ENCODE data around the gene SHROOM3.

SHROOM3 gene

DNA sequence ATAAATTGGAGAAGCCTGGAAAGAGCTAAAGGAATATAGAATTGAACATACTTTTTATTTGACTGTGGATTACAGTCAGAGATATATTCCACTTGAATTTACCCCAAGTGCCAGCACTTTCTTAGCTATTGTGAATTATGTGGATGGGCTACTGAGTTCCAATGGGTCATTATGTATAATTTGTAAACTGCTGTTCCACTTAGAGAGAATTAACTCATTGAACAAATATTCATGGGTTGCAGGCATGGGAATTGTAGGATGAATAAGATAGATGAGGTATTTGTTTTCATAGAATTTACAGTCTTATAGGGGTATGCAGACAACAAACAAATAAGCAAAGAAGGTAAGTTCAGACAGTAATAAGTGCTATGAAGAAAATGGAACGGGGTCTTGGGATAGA lies 195.7 kb downstream of the SHROOM3 start:
- no peak for DNase-seq

DNA sequence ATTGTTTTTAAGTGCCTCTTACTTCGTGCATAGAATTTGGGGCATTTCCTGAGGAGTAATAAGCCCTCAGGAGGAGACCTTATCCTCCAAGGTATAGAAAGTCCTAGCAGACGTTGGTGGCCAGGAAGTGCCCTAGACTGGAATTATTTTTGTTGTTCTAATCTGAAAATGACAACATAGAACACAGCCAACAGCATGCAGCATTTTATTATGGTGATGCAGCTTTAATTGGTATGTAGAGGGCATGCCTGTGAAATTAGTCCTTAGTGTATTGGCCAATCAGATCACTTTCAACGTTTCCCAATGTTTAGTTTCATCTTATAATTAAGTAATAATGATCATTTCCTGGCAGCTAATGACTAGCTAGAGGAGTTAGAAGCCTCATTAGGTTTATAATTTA lies 199.2 kb downstream of the SHROOM3 start:
- no peak for DNase-seq

DNA sequence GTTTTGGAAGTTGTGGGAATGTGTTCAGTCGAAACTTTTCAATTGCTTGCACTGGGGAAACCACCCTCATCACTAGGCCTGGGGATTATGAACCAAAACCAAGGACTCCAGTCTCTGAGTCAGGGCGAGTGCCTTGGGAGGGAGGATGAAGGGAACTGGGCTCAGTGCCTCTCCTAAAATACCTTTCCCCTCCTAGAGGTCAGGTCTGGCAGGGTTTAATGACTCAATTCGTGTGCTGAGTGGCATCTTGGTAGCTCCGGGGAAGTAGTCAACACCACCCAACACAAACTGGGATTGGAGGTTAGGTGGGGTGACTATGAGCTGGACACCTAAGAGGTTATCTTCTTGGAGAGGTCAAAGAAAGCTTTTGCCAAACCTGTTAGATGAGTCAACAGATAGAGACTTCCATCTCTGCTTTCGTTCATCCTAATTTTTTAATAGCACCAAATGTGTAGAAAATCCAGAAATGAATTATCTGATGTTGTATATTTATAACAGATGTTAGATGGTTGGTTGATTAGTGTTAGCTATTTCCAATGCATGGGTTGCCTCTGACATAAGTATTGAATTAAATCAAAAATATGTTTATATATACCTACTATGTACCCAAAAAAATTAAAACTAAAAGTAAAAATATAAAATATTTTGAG lies 202.8 kb downstream of the SHROOM3 start:
- no peak for DNase-seq

DNA sequence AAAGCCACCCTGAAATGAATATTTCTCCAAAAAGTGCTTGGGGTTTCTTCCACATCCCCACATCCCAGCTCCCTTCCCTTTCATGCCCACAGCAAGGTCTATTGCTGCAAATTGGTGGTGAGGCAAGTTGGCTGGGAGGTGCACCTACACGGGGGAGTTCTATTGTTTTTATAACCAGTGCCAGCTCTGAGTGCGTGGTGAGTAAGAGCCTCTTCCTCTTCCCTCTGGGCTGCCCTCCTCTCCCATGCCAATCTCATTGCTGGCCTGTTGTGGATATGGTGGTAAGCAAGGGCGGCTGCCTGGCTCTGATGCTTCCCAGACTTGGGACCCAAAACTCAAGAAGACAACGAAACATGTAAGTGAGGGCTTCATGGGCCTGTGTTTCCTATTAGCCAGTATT lies 204.3 kb downstream of the SHROOM3 start:
- DNase-seq, result no peak

DNA sequence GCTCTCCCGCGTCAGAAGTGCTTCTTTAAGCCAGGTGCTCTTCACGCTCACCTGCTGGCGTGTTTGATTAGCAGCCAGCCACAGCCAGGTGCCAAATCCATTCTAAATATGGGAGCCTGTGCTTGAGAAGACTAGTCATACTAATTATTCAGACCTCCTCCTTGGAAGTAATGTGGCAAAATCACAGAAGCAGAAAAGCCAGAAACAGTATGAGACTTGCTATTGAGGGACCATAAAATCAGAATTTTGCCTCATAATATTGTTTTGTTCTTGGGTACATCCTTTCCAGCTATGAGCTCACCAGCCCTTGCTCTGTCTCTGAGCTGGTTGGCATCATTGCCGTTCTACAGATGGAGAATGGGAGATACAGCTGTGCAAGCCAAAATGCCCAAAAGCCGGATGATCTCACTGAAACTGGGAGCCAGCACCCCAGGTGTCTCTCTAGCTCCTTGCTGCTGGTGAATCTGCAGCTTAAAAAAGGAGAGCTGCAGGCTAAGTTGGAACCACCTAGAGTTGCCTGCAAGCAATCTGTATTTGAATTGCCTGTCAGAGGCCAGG lies 205.4 kb downstream of the SHROOM3 start:
- no peak for DNase-seq

DNA sequence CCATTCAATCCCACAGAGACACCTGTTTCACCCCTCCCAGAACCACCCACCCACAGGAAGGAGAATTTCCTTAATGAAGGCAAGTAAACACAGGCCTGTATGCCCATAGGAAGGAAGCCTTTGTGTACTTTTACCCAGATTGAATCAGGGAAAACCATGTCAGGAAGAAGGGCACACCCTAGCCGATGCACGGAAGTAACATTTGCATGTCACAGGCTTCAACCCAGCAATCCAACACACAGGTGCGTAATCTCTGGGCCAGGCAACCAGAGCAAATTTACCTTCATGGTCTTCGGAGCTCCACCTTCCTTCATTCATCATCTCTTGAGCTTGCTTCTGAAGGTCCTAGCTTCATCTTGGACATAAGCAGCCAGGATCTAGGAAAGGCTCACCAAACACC lies 206.3 kb downstream of the SHROOM3 start:
- no peak for DNase-seq

DNA sequence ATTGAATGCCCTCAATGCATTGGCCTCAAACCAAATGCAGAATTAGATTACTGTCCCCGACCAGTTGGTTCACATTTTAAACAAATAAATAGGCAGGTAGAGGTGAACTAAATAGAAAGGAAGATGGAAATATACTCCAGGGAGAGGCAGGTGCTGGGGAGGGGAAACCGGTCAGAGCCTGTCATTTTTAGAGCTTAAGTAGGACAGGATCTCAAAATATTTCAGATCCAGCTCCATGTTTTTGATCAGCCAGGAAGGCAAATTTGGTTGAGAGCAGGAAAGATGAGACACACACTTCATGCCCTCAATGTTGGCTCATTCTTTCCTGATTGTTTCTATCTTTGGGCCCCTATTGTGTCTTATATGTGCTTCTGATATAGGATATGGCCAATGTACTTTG lies 206.7 kb downstream of the SHROOM3 start:
- no peak for DNase-seq

DNA sequence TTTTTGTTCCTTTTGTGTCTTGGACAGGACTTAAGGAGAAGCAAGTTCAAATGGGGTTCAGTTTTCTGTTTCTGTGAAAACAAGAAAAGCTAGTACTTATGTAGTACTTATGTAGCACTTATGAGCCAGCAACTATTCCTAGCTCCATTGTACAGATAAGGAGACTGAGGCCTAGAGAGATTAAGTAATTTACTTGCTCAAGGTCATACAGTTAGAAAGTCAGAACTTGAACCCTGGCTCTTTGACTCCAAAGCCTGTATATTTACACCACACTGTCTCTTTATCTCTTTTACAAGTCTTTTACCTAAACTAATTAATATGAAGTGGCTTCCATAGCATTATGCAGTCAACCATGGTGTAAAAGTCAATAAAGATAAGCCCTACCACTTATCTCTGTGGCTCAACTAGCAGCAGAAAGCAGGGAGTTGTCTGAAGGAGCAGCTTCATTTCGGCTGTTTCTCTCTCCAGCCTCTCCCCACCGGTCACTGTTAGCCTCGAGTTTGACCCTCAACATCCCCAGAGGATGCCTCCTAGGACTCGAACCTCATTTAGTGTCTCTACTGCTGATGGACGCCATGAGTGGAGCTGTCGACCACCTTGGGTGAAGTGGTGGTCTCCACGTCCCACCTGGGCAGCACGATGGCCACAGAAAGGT lies 209.9 kb downstream of the SHROOM3 start:
- no peak for DNase-seq

DNA sequence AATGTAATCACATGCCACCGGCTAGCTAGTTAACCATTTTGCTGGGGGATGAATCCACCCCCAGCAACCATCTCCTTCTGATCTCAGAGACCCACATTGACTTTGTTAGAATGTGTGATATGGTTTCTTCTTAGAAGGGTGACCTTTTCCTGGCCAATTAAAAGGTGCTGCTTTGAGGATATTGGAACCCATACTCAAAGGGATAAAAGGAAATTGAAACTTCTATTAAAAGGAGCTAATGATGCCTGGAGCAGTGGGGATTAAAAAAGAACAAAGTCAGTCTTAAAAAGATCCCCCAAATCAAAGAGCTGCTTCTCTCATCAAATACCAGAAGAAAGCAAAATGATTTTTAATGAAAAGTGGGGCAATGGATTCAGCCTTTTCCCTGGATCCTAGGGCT lies 214.1 kb downstream of the SHROOM3 start:
- no peak for DNase-seq

DNA sequence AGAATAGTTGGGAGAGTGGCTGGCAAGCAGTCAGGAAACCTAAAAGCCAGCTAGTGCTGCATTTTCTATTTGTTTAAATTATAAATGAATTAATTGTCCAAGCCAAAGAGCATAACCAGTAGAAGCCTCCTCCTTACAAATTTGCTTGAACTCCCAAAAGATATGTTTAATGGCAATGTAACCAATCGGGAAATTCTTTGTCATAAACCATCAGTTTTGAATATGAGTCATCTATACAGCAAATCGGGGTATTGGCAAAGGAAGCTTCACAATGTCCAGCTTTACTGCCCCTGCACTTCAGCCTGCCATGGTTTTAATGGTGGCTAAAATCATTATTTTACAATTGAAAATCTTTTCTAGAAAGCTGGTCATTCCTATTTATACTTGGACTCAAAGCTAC lies 216.6 kb downstream of the SHROOM3 start:
- no peak for DNase-seq

DNA sequence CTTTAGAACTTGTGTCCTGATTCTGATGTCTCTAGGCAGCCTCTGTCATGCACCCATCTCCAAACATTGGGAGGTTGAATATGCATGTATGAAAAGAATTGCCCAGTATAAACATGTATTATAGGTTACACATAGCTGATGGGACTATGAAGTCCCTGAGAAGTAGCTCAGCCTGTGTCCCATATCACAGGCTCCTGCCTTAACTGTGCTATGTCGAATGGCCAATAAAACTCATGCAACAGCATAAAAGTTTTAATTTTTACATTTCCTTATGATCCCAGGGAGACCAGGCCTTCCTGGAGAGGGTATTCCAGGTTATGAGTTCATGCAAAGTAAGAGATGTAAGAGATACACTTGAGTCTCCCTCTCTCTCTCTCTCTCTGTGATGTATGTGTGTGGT lies 217.4 kb downstream of the SHROOM3 start:
- DNase-seq, result no peak

DNA sequence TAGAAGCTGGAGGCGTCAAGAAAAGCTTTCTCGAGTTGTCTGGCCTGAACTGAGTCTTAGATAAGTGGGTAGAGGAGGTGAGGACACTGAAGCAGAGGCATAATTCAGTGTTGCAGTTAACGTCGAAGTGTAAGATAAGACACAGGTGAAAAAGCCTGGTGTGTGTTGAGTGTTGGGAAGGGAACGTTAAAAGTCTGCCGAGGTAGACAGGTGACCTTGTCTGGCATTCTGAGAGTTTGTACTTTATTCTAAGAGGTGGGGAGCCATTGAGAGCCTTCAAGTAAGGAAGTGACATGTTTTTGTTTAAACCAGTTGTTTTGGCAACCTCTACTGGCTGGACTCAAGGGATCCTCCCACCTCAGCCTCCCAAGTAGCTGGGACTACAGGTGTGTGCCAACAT lies 219.1 kb downstream of the SHROOM3 start:
- no peak for DNase-seq

DNA sequence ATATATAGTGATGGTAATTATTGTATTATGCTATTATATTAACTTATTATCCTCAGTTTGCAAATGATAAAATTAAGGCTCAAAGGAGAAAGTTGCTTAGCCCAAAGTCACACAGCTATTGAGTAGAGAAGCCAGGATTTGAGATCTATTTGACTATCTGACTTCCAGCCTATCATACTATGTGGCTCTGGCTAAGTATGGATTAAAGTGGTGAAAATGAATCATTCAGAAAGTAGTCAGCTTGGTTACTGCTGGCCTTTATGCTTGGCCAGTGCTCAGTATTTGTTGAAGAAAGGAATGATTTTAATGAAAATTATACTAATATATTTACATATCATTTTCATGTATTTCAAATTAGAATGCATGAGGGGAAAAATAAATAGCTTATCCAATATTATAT lies 219.8 kb downstream of the SHROOM3 start:
- DNase-seq, result no peak

DNA sequence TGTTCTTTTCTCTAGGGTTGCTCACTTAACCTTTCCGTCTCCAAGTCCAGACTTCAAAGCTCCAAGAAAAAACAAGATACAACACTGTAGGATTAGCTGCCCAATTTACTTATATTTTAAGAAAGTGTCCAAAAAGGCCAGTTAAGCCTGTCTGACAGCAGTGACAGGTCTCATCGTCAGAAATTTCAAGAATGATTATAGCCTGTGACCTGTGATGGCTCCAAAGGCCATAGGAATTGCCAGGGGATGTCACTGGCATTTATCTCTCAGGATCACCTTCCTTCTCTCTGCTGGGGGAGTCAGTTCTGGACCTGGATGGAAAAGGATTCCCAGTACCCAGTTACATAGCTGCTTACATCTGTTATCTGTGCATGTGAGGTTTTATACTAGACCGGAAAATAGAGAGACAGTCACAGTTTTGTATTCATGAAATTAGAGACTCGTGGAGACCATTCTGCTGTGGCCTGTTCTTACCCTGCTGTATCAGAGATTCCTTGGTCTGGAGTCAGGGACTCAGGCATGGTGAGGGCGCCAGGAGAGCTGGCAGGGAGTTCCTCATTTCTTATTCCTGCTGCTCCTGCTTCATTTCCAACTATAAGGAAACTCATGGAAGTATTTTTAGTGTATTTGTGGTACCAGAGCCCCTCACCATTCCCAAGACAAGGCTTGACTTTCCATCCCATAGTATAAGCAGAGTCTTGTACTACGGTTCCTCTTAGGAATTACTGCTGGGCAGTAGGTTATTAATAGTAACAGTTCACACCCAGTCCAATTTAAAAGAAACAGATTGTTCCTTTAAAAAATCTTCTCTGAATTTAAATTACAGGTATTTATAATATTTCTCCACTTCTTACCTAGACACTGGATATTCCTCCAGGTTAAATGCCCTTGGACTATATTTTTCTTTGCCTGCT lies 220.8 kb downstream of the SHROOM3 start:
- no peak for DNase-seq

DNA sequence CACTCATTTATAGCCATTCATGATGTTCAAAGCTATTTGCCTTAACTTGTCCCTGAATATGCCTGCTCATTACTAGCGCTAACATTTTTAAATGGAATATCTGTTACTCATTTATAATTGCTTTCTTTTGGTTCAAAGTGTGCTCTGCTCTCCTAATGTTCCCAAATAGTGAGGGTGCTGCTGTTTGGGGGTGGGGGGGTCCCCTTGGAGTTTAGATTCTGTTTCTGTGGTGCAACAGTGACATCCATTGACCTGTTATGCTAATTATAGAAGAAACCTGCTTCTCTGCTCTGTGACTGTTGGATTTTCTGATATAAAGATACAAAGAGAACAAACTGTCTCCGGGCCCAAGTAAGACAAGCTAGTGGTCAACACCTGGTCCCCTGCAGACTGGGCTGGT lies 222.4 kb downstream of the SHROOM3 start:
- no peak for DNase-seq

DNA sequence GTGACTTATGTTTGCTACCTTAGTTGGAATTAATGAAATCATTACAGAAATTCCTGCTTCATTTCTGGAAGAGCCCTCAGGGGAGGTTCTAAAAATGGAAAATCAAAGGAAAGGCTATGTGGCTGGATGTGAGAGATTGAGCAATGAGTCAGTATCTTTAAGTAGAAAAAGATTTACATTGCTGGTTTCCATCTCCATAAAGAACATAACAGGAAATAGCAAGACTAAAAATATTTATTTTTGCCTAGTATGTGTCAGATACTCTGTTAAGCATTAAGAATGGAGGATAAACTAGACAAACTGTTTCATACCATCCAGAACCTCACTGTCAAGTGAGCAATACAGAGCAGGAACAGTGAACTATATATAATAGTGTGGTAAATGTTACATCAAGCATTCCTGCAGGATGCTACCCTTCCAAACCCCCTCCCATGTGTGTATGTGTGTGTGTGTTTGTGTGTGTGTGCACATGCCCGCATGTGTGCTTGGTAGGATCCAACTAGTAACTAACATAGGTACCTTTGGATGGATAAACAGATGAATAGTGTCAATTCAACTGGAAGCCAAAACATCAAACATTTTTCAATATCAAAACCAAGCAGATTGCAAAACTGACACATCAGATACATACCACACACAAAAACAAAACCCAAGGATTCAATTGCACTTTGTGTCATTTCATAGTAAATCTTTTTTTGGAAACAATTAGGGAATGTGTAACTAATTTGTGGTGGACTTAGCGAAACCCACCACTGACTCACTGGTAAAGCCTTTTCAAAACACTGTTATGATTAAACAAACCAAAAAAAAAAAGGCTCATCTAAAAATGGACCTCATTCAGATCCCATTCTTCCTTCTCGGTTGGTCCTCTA lies 223.4 kb downstream of the SHROOM3 start:
- DNase-seq, result no peak

DNA sequence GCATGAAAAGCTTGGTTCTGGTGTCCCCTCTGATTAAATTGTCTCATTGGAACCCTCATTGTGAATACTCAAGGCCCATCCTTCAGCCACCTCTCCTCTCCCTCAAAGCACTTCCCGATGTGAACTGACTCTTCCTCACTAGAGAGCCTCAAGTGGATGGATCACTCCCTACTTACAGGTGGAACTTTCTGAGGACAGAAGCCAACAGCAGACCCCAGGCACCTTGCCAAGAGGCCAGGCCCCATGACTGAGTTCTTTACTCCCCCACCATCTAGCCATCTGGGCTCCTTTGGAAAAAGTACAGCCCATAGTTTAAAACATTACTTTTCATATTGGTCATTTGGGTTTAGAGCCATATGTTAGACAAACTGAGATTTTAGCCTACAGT lies 224.1 kb downstream of the SHROOM3 start:
- no peak for DNase-seq

DNA sequence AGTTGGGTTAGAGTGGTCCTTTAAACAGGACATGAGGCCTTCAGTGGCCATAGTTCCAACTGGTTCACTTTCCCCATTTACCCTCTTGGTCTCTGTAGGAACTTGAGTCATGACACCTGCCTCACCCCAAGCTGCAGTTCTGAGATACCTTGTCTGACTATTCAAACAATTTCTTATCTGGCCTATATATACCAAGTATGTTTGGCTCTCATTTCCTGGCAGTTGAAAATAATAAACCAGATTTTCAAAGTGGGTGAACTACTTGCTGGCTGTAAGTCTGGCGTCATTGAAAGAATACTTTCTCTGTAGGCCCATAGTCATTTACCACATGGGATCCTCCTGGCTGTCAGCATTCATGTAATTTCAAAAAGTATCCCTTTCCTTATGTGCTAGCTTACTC lies 228.8 kb downstream of the SHROOM3 start:
- DNase-seq, result no peak

DNA sequence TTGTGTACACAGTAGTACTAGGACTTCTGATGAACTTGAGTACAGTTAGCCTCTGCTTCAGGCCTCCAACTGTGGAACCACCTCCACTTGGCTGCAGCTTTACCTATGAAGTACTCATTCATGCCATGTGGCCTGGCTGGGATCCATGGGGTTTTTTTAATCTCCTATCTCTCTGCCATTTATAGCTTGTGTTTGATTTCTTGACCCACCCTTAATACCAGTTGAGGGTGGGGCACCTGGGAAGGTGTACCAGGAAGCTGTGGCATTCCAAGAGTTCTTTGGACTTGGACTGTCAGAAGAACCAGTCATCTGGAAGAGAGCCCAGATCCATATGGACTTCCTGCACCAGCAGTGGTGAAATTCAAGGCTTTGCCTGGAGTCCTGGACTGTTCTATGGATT lies 230.1 kb downstream of the SHROOM3 start:
- DNase-seq, result no peak

DNA sequence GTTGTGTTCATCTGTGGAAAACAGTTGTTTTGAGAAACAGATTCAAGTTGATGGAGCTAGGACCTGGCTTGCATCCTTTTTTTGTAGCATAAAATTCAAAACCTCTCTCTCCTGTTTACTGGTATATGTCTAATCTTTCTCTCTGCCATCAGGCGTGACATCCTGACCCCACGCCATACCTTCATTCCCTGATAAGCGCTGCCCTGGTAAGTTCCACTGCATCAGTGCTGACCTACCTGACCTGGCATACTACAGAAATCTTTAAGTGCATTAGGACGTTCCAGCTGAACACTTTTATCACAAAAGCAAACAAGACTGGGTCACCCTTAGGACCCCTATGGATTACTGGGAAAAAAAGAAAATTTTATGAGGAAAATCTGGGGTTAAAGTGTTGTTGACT lies 230.7 kb downstream of the SHROOM3 start:
- DNase-seq, result no peak

DNA sequence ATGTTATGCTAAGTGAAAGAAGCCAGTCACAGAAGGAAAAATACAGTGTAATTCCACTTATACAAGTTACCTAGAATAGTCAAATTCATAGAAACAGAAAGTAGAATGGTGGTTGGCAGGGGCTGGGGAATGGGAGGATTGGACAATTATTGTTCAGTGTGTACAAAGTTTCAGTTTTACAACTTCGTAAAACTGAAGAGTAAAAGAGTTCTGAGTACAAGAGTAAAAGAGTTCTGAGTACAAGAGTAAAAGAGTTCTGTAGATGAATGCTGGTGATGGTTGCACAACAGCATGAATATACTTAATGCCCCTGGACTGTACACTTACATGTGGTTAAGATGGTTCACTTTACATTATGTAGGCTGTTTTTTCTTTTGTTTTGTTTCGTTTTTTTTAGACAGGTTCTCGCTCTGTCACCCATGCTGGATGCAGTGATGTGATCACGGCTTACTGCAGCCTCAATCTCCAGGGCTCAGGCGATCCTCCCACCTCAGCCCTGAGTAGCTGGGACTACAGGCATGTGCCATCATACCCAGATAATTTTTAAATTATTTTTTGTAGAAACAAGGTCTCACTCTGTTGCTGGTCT lies 232.0 kb downstream of the SHROOM3 start:
- no peak for DNase-seq

DNA sequence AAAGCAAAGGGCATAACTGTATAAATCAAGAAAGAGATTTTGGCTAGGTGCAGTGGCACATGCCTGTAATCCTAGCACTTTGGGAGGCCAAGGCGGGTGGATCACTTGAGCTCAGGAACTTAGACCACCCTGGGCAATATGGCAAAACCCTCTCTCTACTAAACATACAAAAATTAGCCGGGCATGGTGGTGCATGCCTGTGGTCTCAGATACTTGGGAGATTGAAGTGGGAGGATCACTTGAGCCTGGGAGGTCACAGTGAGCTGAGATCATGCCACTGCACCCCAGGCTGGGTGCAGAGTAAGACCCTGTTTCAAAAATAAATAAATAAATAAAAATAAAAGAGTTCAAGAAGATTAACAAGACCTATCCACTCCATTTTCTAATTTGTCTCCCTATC lies 235.6 kb downstream of the SHROOM3 start:
- no peak for DNase-seq

Measured in activated CD8-positive, alpha-beta memory T cell treated with anti-CD3 and anti-CD28 coated beads for 24 hours (primary cell).